BE2C (cell line): Measurements from ENCODE around the gene BABAM2.

Experiments
- DNase-seq: peaks from one replicate; pipeline ENCODE4 v3.0.0-alpha.2; 2020
- H3K27me3 ChIP-seq: fragments of 250-450 bp; sonication (Bioruptor Pico); 2 replicates; pipeline ENCODE4 v1.5.1; 2020; ENCODE audit warnings: mild to moderate bottlenecking
- H3K36me3 ChIP-seq: fragments of 250-450 bp; sonication (Bioruptor Pico); 2 replicates; pipeline ENCODE4 v1.5.1; 2020; ENCODE audit warnings: mild to moderate bottlenecking
- H3K4me1 ChIP-seq: fragments of 250-450 bp; sonication (Bioruptor Pico); 2 replicates; pipeline ENCODE4 v1.5.1; 2020
- H3K4me3 ChIP-seq: 2 replicates; pipeline ENCODE4 v1.5.1; 2011; ENCODE audit warnings: low read depth, low read length
- H3K9me3 ChIP-seq: fragments of 250-450 bp; sonication (Bioruptor Pico); 2 replicates; pipeline ENCODE4 v1.5.1; 2020
- CTCF ChIP-seq: IDR thresholded peaks from 2 replicates; pipeline ENCODE4 v1.5.1; 2012; ENCODE audit warnings: mild to moderate bottlenecking, low read depth, low read length

BABAM2 gene

DNA sequence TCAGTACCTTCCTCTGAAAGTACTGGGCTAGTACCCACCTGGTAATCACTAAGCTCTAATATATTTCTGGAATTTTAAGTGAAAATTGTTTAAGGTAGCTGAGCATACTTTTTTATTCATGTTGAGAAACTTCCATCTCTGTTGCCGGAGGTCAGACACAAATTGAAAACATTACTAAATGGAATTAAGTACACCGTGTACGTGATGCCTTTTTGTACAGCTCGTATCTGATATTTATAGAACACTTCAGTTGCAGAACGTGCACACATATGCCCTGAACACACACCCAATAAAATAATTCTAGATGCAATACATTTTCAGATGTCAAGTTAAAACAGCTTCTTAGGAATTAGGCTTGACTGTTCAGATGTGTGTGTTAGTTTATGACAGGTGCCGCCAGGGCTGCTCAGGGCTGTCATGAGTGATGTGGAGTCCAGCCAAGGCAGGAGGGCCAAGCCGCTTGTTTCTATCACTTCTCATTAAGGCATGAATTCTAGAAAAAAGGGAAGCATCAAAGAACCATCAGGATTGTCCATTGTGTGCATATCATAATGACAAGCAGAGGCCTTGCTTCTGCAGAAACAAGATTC, 421.2 kb downstream of the BABAM2 start:
- H3K4me1 ChIP-seq, result peaks cover 8% of the 10 kb centered on the region; the same call in 1 of the 2 replicates
- no peak for TF ChIP-seq CTCF
- DNase-seq, result no peak
- no peak overlapping the region for H3K4me3 ChIP-seq
- H3K27me3 ChIP-seq, result no peaks in the 10 kb centered on the region
- no peaks in the 10 kb centered on the region for H3K9me3 ChIP-seq
- no peaks in the 10 kb centered on the region for H3K36me3 ChIP-seq

GRCh38 chr2:28312307-28313219, 422.0 kb downstream of the BABAM2 start:
- Histone ChIP-seq H3K36me3 (no peaks in the 10 kb centered on the region), H3K27me3 (no peaks in the 10 kb centered on the region), H3K4me1 (peaks cover 9% of the 10 kb centered on the region), H3K4me3 (no peak overlapping the region), H3K9me3 (no peaks in the 10 kb centered on the region)
- no peak for DNase-seq
- TF ChIP-seq CTCF, result no peak

- no peak for DNase-seq
- Histone ChIP-seq H3K4me3 (no peak overlapping the region), H3K4me1 (peaks cover 16% of the 10 kb centered on the region), H3K27me3 (no peaks in the 10 kb centered on the region), H3K36me3 (no peaks in the 10 kb centered on the region), H3K9me3 (no peaks in the 10 kb centered on the region)
- TF ChIP-seq CTCF, result no peak
These were observed 422.8 kb downstream of the BABAM2 start for GRCh38 chr2:28313220-28313784.

DNA sequence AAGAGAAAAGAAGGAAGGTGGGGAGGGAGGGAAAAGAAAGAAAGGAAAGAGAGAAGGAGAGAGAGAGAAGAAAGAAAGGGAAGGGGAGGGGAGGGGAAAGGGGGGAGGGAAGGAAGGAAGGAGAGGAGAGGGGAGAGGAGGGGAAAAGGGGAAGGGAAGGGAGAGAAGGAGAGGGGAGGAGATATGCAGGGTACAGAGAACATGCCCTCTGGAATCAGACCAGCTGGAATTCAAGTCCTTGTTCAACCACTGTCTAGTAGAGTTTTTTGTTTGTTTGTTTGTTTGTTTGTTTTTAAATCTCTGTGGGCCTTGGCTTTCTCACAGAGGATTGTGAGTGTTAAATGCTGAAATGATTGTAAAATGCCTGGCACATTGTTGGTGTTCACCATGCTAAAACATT, 424.4 kb downstream of the BABAM2 start:
- Histone ChIP-seq H3K9me3 (no peaks in the 10 kb centered on the region), H3K36me3 (no peaks in the 10 kb centered on the region), H3K4me3 (no peak overlapping the region), H3K27me3 (no peaks in the 10 kb centered on the region), H3K4me1 (peaks cover 17% of the 10 kb centered on the region)
- TF ChIP-seq CTCF, result no peak
- DNase-seq, result no peak

GRCh38 chr2:28316546-28317335, 426.2 kb downstream of the BABAM2 start:
- no peaks in the 10 kb centered on the region for H3K27me3 ChIP-seq
- no peak for DNase-seq

More at GRCh38 chr2:28316546-28317335, 426.2 kb downstream of the BABAM2 start:
- no peak for TF ChIP-seq CTCF
- no peaks in the 10 kb centered on the region for H3K36me3 ChIP-seq
- H3K9me3 ChIP-seq, result no peaks in the 10 kb centered on the region
- H3K4me1 ChIP-seq, result peaks cover 17% of the 10 kb centered on the region
- H3K4me3 ChIP-seq, result no peak overlapping the region
